NCI-H1436 treated with DMSO at 0.1 percent for 48 hours (cell line): ENCODE data around the gene TPBG.

ENCODE experiments used
- DNase-seq: peaks from one replicate; lab custom pipeline; 2025; lab: John Stamatoyannopoulos, UW

The TPBG gene

GRCh38 chr6:82363428-82364086 lies at the start of gene TPBG:
TSS of gene TPBG (plus strand) at chr6:82363817. CDS start at chr6:82364962, 1,145 bp downstream.
- no peak for DNase-seq

- no peak for DNase-seq
These were observed 41.2 kb upstream of the TPBG start for GRCh38 chr6:82322386-82322785.

GRCh38 chr6:82329766-82330165 lies 33.9 kb upstream of the TPBG start:
- no peak for DNase-seq

GRCh38 chr6:82330171-82330804 lies 33.3 kb upstream of the TPBG start:
- no peak for DNase-seq

GRCh38 chr6:82331031-82331773 lies 32.4 kb upstream of the TPBG start:
- DNase-seq = no peak

GRCh38 chr6:82333781-82334180 lies 29.8 kb upstream of the TPBG start:
- DNase-seq = no peak

- DNase-seq = peak; percentile 81
These were observed 25.8 kb upstream of the TPBG start for GRCh38 chr6:82337688-82338257.

GRCh38 chr6:82348130-82348529 lies 15.5 kb upstream of the TPBG start:
- no peak for DNase-seq

GRCh38 chr6:82353848-82354247 lies 9.8 kb upstream of the TPBG start:
- no peak for DNase-seq

- DNase-seq = no peak
These were observed 3.1 kb upstream of the TPBG start for GRCh38 chr6:82360552-82360951.

- DNase-seq = no peak
These were observed 2.0 kb upstream of the TPBG start for GRCh38 chr6:82361631-82362030.

- DNase-seq = no peak
These were observed 1.5 kb upstream of the TPBG start for GRCh38 chr6:82362144-82362543.

- no peak for DNase-seq
These were observed 664 bp upstream of the TPBG start for GRCh38 chr6:82362878-82363427.

- DNase-seq = no peak
These were observed 734 bp downstream of the TPBG start for GRCh38 chr6:82364087-82365015.

- DNase-seq = no peak
These were observed 1.6 kb downstream of the TPBG start for GRCh38 chr6:82365016-82365795.

GRCh38 chr6:82367704-82368103 lies 4.1 kb downstream of the TPBG start:
- no peak for DNase-seq

- DNase-seq = no peak
These were observed 7.2 kb downstream of the TPBG start for GRCh38 chr6:82370788-82371187.

- no peak for DNase-seq
These were observed 8.4 kb downstream of the TPBG start for GRCh38 chr6:82371799-82372546.

GRCh38 chr6:82372656-82373055 lies 9.0 kb downstream of the TPBG start:
- no peak for DNase-seq

- DNase-seq = no peak
These were observed 10.9 kb downstream of the TPBG start for GRCh38 chr6:82374516-82374915.
